ENCODE results near the gene VAMP5. TPM values are rescaled to one million over a fixed set of nuclear protein-coding genes. Genes with fewer than 3 reads are reported as not detected.

VAMP5 gene
- total RNA-seq, 1 experiment from 2014 or later = 6.3 TPM

- H3K4me1 Mint-ChIP-seq = peaks cover 40% of the 10 kb centered on the region
- DNase-seq (ENCODE audit: low spot score) (no peak), ATAC-seq (no peak)
- H3K27ac Mint-ChIP-seq = no peak overlapping the region
- peaks cover 25% of the 10 kb centered on the region for H3K27me3 Mint-ChIP-seq (ENCODE audit: low read depth)
- POLR2A ChIA-PET = no interaction called here
- no peak overlapping the region for H3K4me3 Mint-ChIP-seq
- H3K36me3 Mint-ChIP-seq = 0 out of 2 replicates have a peak, but pooled peaks cover 3% of the 10 kb centered on the region
- CTCF ChIA-PET = interaction anchor here (1.3 kb wide), 1 partner anchor 19 kb away, joined by 4 read pairs; the partner anchor contains the start of gene GGCX
- no peaks in the 10 kb centered on the region for H3K9me3 Mint-ChIP-seq
- no peak for TF ChIP-seq ESRRA (CRISPR knock-in tag; IDR thresholded peaks at IDR 0.05; ENCODE audit: borderline replicate concordance)
- no peak for TF ChIP-seq JAZF1 (CRISPR knock-in tag; IDR thresholded peaks at IDR 0.05)
- TF ChIP-seq, protein P1, sequence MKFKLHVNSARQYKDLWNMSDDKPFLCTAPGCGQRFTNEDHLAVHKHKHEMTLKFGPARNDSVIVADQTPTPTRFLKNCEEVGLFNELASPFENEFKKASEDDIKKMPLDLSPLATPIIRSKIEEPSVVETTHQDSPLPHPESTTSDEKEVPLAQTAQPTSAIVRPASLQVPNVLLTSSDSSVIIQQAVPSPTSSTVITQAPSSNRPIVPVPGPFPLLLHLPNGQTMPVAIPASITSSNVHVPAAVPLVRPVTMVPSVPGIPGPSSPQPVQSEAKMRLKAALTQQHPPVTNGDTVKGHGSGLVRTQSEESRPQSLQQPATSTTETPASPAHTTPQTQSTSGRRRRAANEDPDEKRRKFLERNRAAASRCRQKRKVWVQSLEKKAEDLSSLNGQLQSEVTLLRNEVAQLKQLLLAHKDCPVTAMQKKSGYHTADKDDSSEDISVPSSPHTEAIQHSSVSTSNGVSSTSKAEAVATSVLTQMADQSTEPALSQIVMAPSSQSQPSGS (CRISPR knock-in tag; IDR thresholded peaks at IDR 0.05; ENCODE audit: borderline replicate concordance, low read depth) = no peak
- TF ChIP-seq, protein P2, sequence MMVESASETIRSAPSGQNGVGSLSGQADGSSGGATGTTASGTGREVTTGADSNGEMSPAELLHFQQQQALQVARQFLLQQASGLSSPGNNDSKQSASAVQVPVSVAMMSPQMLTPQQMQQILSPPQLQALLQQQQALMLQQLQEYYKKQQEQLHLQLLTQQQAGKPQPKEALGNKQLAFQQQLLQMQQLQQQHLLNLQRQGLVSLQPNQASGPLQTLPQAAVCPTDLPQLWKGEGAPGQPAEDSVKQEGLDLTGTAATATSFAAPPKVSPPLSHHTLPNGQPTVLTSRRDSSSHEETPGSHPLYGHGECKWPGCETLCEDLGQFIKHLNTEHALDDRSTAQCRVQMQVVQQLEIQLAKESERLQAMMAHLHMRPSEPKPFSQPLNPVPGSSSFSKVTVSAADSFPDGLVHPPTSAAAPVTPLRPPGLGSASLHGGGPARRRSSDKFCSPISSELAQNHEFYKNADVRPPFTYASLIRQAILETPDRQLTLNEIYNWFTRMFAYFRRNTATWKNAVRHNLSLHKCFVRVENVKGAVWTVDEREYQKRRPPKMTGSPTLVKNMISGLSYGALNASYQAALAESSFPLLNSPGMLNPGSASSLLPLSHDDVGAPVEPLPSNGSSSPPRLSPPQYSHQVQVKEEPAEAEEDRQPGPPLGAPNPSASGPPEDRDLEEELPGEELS (CRISPR knock-in tag; IDR thresholded peaks at IDR 0.05) = no peak
Observed at GRCh38 chr2:85580206-85580605, 4.0 kb upstream of the VAMP5 start.

GRCh38 chr2:85582492-85582891 is 1.7 kb upstream of the VAMP5 start:
- H3K4me1 Mint-ChIP-seq = peaks cover 38% of the 10 kb centered on the region
- H3K36me3 Mint-ChIP-seq = 0 out of 2 replicates have a peak, but pooled peaks cover 3% of the 10 kb centered on the region
- DNase-seq (ENCODE audit: low spot score) (no peak), ATAC-seq (no peak)
- POLR2A ChIA-PET = no interaction called here
- H3K4me3 Mint-ChIP-seq = no peak overlapping the region
- CTCF ChIA-PET = no interaction called here
- H3K27ac Mint-ChIP-seq = no peak overlapping the region
- peaks cover 36% of the 10 kb centered on the region for H3K27me3 Mint-ChIP-seq (ENCODE audit: low read depth)
- H3K9me3 Mint-ChIP-seq = no peaks in the 10 kb centered on the region
- no peak for TF ChIP-seq TCF7 (CRISPR knock-in tag; IDR thresholded peaks at IDR 0.05; ENCODE audit: low read depth)

DNA sequence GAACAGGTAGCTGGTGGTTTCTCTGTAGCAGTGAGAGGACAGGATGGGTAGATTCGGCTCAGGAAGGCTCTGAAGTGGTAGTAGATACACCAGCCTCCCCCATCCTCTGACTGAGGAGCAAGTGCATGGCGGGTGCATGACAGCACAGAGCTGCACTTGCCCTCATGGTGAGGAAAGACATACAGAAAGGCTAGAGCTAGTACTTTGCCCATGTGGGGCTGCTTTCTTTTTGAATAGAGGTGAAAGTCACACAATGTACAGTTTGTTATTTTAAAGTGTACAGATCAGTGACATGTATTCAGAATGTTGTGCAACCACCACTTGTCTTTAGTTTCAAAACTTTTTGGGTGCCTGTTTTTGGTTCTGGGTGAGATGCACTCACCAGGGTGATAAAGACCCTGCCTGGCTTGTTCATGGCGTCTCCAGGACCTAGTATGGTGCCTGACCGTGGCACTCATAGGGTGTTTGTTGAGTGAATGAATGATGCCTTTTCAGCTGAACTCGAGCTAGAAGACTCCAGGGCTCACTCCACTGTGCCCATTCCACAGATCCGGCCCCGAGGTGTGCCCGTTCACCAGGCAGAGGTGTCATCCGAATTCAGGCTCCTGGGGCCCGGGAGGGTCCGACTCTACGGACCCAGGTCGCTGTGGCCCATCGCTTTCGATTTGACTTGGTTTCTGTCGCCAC is 421 bp upstream of the VAMP5 start:
- Mint-ChIP-seq H3K27ac (no peak overlapping the region), H3K9me3 (no peaks in the 10 kb centered on the region), H3K4me1 (peaks cover 25% of the 10 kb centered on the region), H3K36me3 (0 out of 2 replicates have a peak, but pooled peaks cover 3% of the 10 kb centered on the region), H3K27me3 (ENCODE audit: low read depth) (peaks cover 40% of the 10 kb centered on the region), H3K4me3 (peak overlapping the region; percentile 65)
- no peak for DNase-seq (ENCODE audit: low spot score)
- no peak for ATAC-seq
- CTCF ChIA-PET = no interaction called here
- POLR2A ChIA-PET = no interaction called here
- TF ChIP-seq SMAD3 (CRISPR knock-in tag; IDR thresholded peaks at IDR 0.05; ENCODE audit: borderline replicate concordance) = no peak
- TF ChIP-seq HMGXB4 (CRISPR knock-in tag; IDR thresholded peaks at IDR 0.05) = no peak
- TF ChIP-seq, protein P2 (CRISPR knock-in tag; IDR thresholded peaks at IDR 0.05) = no peak
- TF ChIP-seq MXD4 (CRISPR knock-in tag; IDR thresholded peaks at IDR 0.05; ENCODE audit: borderline replicate concordance) = no peak
- TF ChIP-seq GRHL2 (CRISPR knock-in tag; IDR thresholded peaks at IDR 0.05; ENCODE audit: insufficient replicate concordance, severe bottlenecking) = no peak
- TF ChIP-seq, protein P3, sequence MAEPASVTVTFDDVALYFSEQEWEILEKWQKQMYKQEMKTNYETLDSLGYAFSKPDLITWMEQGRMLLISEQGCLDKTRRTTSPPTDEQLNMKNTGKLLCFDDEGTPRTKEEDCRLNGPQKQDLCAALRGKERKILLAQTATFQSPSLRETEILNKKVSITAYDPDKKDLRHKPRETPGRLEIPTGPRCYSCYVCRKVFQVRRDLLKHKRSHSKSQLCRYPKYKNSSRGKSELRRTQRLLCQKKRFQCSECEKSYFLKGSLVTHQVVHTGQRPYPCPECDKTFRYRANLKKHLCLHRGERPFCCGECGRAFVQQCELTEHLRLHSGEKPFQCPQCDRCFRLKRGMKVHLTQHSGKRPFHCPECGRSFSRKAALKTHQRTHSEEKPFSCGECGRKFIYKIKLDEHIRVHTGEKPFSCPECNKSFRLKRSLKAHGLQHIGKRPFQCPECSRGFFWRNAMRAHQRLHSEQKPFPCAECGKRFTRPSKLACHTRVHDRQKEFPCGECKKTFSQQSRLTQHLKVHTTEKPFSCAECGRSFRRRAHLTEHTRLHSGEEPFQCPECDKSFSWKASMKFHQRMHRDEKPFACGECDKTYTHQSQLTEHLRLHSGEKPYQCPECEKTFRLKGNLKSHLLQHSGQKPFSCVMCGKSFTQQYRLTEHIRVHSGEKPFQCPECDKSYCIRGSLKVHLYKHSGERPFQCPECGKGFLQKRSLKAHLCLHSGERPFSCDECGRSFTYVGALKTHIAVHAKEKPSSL (CRISPR knock-in tag; conservative IDR thresholded peaks at IDR 0.05) = no peak
- TF ChIP-seq NFYB (CRISPR knock-in tag; conservative IDR thresholded peaks at IDR 0.05; ENCODE audit: low read depth) = no peak
- TF ChIP-seq, protein P4, sequence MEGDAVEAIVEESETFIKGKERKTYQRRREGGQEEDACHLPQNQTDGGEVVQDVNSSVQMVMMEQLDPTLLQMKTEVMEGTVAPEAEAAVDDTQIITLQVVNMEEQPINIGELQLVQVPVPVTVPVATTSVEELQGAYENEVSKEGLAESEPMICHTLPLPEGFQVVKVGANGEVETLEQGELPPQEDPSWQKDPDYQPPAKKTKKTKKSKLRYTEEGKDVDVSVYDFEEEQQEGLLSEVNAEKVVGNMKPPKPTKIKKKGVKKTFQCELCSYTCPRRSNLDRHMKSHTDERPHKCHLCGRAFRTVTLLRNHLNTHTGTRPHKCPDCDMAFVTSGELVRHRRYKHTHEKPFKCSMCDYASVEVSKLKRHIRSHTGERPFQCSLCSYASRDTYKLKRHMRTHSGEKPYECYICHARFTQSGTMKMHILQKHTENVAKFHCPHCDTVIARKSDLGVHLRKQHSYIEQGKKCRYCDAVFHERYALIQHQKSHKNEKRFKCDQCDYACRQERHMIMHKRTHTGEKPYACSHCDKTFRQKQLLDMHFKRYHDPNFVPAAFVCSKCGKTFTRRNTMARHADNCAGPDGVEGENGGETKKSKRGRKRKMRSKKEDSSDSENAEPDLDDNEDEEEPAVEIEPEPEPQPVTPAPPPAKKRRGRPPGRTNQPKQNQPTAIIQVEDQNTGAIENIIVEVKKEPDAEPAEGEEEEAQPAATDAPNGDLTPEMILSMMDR (IDR thresholded peaks at IDR 0.05) = no peak
- TF ChIP-seq, protein P5, sequence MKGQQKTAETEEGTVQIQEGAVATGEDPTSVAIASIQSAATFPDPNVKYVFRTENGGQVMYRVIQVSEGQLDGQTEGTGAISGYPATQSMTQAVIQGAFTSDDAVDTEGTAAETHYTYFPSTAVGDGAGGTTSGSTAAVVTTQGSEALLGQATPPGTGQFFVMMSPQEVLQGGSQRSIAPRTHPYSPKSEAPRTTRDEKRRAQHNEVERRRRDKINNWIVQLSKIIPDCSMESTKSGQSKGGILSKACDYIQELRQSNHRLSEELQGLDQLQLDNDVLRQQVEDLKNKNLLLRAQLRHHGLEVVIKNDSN (CRISPR knock-in tag; IDR thresholded peaks at IDR 0.05) = no peak
- no peak for TF ChIP-seq NR3C1 (CRISPR knock-in tag; conservative IDR thresholded peaks at IDR 0.05; ENCODE audit: low read depth)
- TF ChIP-seq, protein P1 (CRISPR knock-in tag; IDR thresholded peaks at IDR 0.05; ENCODE audit: borderline replicate concordance, low read depth) = no peak
- TF ChIP-seq ESRRA (CRISPR knock-in tag; IDR thresholded peaks at IDR 0.05; ENCODE audit: borderline replicate concordance) = no peak
- no peak for TF ChIP-seq SMAD4 (CRISPR knock-in tag; IDR thresholded peaks at IDR 0.05)
